K562 (cell line): Measurements from ENCODE around the gene PADI1. TPM values are rescaled to one million over a fixed set of nuclear protein-coding genes. Genes with fewer than 3 reads are reported as not detected.

Source experiments
- ATAC-seq: fragments of 200-7000 bp; cut with Tn5 transposase; 3 replicates; pipeline ENCODE4 v1.9.1; 2020; ENCODE audit warnings: moderate library complexity
- BruUV-seq: library from RNA; stranded (reverse); fragments of 400-500 nt; replicated peaks from 2 replicates; lab custom pipeline; 2021; lab: Mats Ljungman, UMichigan
- CTCF ChIA-PET: fragments of 300-600 bp; formaldehyde crosslinking; extraction: SDS; loops from one replicate; lab custom pipeline; 2021; ENCODE audit warnings: low intra/inter-chr PET ratio; lab: Yijun Ruan, JAX
- POLR2A ChIA-PET: fragments of 300-600, 350-650 bp; sonication (Branson Sonifier 250); formaldehyde crosslinking; extraction: SDS; loops from one replicate; lab custom pipeline; 2021; ENCODE audit warnings: antibody characterized with exemption, inconsistent platforms; lab: Yijun Ruan, JAX
- DNase-seq, 4 experiments: peaks; one replicate each; pipeline versions ENCODE4 v3.0.0 to v3.0.0-alpha.2; 2011 to 2018; ENCODE audit warnings: low spot score in 3 of 4, mixed read lengths in 3 of 4; ENCODE audit errors: extremely low read depth in 1 of 4
- FAIRE-seq: peaks from 2 replicates; lab custom pipeline; 2011; peaks lifted over from hg19 to GRCh38; lab: Jason Lieb, UNC
- H2AFZ ChIP-seq: 2 replicates; pipeline ENCODE4 v1.6.0; 2011; ENCODE audit warnings: low read depth, low read length, control low read depth, inconsistent platforms
- H3K27ac ChIP-seq: fragments of 200-600 bp; 3 replicates; pipeline ENCODE4 v1.8.0; 2011; ENCODE audit warnings: low read depth, mild to moderate bottlenecking, control low read depth, inconsistent platforms, low read length, moderate library complexity, mixed read lengths; ENCODE audit errors: extremely low read depth
- H3K27me3 ChIP-seq, 2 experiments: fragments of 300-600 bp in 1 of 2; 2 replicates in 1 of 2; 3 replicates in 1 of 2; pipeline versions ENCODE4 v1.6.0 to v1.8.0; 2011; ENCODE audit warnings: inconsistent platforms in 2 of 2, low read length in 2 of 2, mild to moderate bottlenecking in 1 of 2, mixed read lengths in 1 of 2, moderate library complexity in 1 of 2; ENCODE audit not compliant: control insufficient read depth in 2 of 2, insufficient read depth in 2 of 2
- H3K36me3 ChIP-seq: fragments of 300-600 bp; 3 replicates; pipeline ENCODE4 v1.8.0; 2011; ENCODE audit warnings: mild to moderate bottlenecking, low read length, inconsistent platforms; ENCODE audit not compliant: control insufficient read depth, insufficient read depth
- H3K4me1 ChIP-seq, 2 experiments: fragments of 200-600 bp in 1 of 2; replicated peaks in 1 of 2; 2 replicates in 1 of 2; 3 replicates in 1 of 2; pipeline versions ENCODE4 v1.5.1 to v1.8.0; 2011; ENCODE audit warnings: inconsistent platforms in 2 of 2, low read length in 2 of 2, mild to moderate bottlenecking in 1 of 2, mixed read lengths in 1 of 2, moderate library complexity in 1 of 2; ENCODE audit not compliant: control insufficient read depth in 2 of 2, insufficient read depth in 2 of 2
- H3K4me2 ChIP-seq: 2 replicates; pipeline ENCODE4 v1.6.1; 2011; ENCODE audit warnings: low read length, control low read depth, inconsistent platforms, mixed read lengths; ENCODE audit not compliant: insufficient read depth
- H3K4me3 ChIP-seq: fragments of 200-600 bp; sonication (generic), shearing (Covaris generic); 2 replicates; pipeline ENCODE4 v1.5.1; 2016; ENCODE audit warnings: control low read depth, inconsistent platforms
- H3K79me2 ChIP-seq: fragments of 200-600 bp; 3 replicates; pipeline ENCODE4 v1.8.0; 2011; ENCODE audit warnings: low read length, inconsistent platforms; ENCODE audit not compliant: control insufficient read depth, insufficient read depth
- H3K9ac ChIP-seq, 2 experiments: 2 replicates each; pipeline versions ENCODE4 v1.6.0 to v1.6.1; 2011; ENCODE audit warnings: low read depth in 2 of 2, low read length in 2 of 2, control low read depth in 1 of 2, inconsistent platforms in 1 of 2, mild to moderate bottlenecking in 1 of 2, mixed read lengths in 1 of 2; ENCODE audit not compliant: insufficient read depth in 1 of 2
- H3K9me1 ChIP-seq: one replicate; pipeline ENCODE4 v1.6.0; 2011; ENCODE audit warnings: inconsistent platforms, mild to moderate bottlenecking, low read length, moderate library complexity; ENCODE audit not compliant: control insufficient read depth, insufficient read depth
- H3K9me3 ChIP-seq: replicated peaks from 2 replicates; pipeline ENCODE4 v1.5.1; 2011; ENCODE audit warnings: low read depth, low read length, inconsistent platforms; ENCODE audit not compliant: control insufficient read depth, insufficient read depth
- H4K20me1 ChIP-seq: replicated peaks from 2 replicates; pipeline ENCODE4 v1.6.1; 2011; ENCODE audit warnings: low read length, inconsistent platforms, mixed read lengths; ENCODE audit not compliant: control insufficient read depth, insufficient read depth
- CREB1 ChIP-seq, 2 experiments: sonication (generic) in 1 of 2; formaldehyde crosslinking in 1 of 2; IDR thresholded peaks; 2 replicates each; pipeline versions ENCODE4 v1.6.1 to v1.8.0; 2012 to 2022; ENCODE audit warnings: inconsistent platforms in 1 of 2, mild to moderate bottlenecking in 1 of 2, missing genetic modification reagents in 1 of 2, moderate library complexity in 1 of 2
- E4F1 ChIP-seq: fragments of 250-450 bp; sonication (Bioruptor Pico); IDR thresholded peaks from 2 replicates; pipeline ENCODE4 v1.5.0; 2021; ENCODE audit warnings: mild to moderate bottlenecking, borderline replicate concordance
- ELF2 ChIP-seq: fragments of 250-450 bp; sonication (Bioruptor Pico); IDR thresholded peaks from 2 replicates; pipeline ENCODE4 v1.5.0; 2021; ENCODE audit warnings: mild to moderate bottlenecking
- GTF2A2 ChIP-seq: IDR thresholded peaks from 2 replicates; pipeline ENCODE4 v1.6.1; 2016; ENCODE audit warnings: mild to moderate bottlenecking, missing genetic modification characterization, missing compliant biosample characterization
- KLF16 ChIP-seq: IDR thresholded peaks from 2 replicates; pipeline ENCODE4 v1.6.1; 2016; ENCODE audit warnings: antibody characterized with exemption
- MTF1 ChIP-seq: fragments of 250-450 bp; sonication (Bioruptor Pico); IDR thresholded peaks from 2 replicates; pipeline ENCODE4 v1.9.0; 2021; ENCODE audit warnings: moderate library complexity, mild to moderate bottlenecking, inconsistent platforms, borderline replicate concordance
- PBX2 ChIP-seq, 2 experiments: IDR thresholded peaks in 1 of 2; conservative IDR thresholded peaks in 1 of 2; 2 replicates each; pipeline ENCODE4 v1.6.1; 2016; ENCODE audit warnings: low read depth in 2 of 2, mild to moderate bottlenecking in 1 of 2, missing compliant biosample characterization in 1 of 2, missing genetic modification characterization in 1 of 2, moderate library complexity in 1 of 2
- PHF20 ChIP-seq: fragments of 450-650 bp; IDR thresholded peaks from 2 replicates; pipeline ENCODE4 v1.6.1; 2018; ENCODE audit not compliant: partially characterized antibody
- SMAD4 ChIP-seq: fragments of 250-450 bp; sonication (Bioruptor Pico); conservative IDR thresholded peaks from 2 replicates; pipeline ENCODE4 v1.8.0; 2021; ENCODE audit warnings: inconsistent platforms, mild to moderate bottlenecking, moderate library complexity
- ZC3H4 ChIP-seq: sonication (generic); formaldehyde crosslinking; IDR thresholded peaks from 2 replicates; pipeline ENCODE4 v1.9.0; 2021; ENCODE audit warnings: missing genetic modification reagents, borderline replicate concordance
- WGBS: fragments of 100-300 bp; shearing (Covaris generic); methylation state at CpG from one replicate; pipeline ENCODE4 v1.1.6; 2016; ENCODE audit warnings: low coverage, mixed read lengths; ENCODE audit not compliant: insufficient coverage; ENCODE audit errors: missing lambda C conversion rate; 5-methylcytosine and 5-hydroxymethylcytosine counted together
- in situ Hi-C: fragments of 300-500 bp; cut with MboI; formaldehyde crosslinking; loops from 4 replicates; pipeline ENCODE4 v1.15.0; 2018; ENCODE audit warnings: inconsistent platforms, mixed read lengths
- intact Hi-C: fragments of 100-400 bp; cut with micrococcal nuclease; formaldehyde crosslinking; loops from 2 replicates; pipeline ENCODE4 v1.14.2; 2022
- polyA plus RNA-seq, 8 experiments: library from polyadenylated mRNA; depleted of rRNA in 4 of 8; stranded (reverse) in 5 of 8; unstranded in 3 of 8; fragments of >200 nt; fragmentation: Nextera tagmentation in 2 of 8; fragmentation: Illumina TruSeq in 1 of 8; extraction: Ambion mirVana in 2 of 8; extraction: Trizol in 1 of 8; gene quantifications; 2 replicates each; pipeline versions ENCODE4 v1.2.1 to v1.2.3, GENCODE V29; 2011 to 2014; ENCODE audit warnings: inconsistent platforms in 1 of 8, missing spikeins in 1 of 8
- total RNA-seq, 7 experiments: library from RNA; depleted of rRNA in 6 of 7; stranded (reverse); fragments of >200 nt in 6 of 7; fragmentation: Illumina TruSeq in 2 of 7; extraction: Trizol in 2 of 7; gene quantifications; 2 replicates each; pipeline versions ENCODE4 v1.2.1 to v1.2.3, GENCODE V29; 2011 to 2021; ENCODE audit warnings: low replicate concordance in 1 of 7
- TF ChIP-seq, protein P1 (sequence below): fragments of 450-650 bp; IDR thresholded peaks from 2 replicates; pipeline ENCODE4 v1.6.1; 2018; ENCODE audit not compliant: partially characterized antibody

Gene PADI1
- total and polyA plus RNA-seq, 9 of the 15 experiments (the other 6 are each of a cell fraction or from before 2014, with no cell fraction given), result not detected

DNA sequence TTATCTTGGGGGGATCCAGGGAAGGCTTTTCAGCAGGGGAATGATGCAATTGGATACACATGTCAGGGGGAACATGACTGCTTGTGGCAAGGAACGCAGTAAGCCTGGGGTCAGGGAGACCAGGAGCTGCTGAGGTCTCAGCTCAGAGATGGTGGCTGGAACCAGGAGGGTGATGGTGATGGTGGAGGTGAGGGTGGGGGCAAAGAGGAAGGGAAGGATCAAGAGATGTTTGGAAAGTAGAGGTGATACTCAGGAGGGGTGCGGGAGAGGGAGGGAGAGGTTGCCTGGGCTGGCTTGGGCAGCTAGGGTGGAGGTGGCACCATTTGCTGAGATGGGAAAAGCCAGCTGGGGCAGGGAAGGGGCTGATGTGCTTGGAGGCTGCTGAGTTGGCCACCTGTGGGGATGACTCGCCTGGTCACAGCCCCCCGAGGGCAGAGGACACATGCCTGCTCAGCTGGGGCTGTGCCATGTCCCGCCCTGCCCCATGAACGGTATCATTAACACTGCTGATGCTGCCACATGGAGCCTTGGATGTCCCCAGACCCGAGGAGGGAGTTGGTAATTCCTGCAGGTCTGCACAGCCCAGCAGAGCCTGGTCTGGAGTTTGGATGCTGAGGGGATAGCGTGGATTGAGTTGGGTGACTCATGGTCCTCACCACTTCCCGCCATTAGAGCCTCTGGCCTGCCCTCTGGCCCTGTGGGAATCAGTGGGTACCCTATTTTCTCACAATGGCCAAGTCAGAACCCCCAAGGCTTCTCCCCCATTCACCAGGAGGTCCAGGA, 6.3 kb upstream of the PADI1 start:
- no TSS peak for BruUV-seq
- no peak overlapping the region for H3K27ac ChIP-seq
- H3K4me3 ChIP-seq, result no peak overlapping the region
- H3K9me3 ChIP-seq, result no peaks in the 10 kb centered on the region
- intact Hi-C loops, result no loop called here
- no peaks in the 10 kb centered on the region for H3K4me1 ChIP-seq
- DNase-seq (no peak), ATAC-seq (no peak; the same call in 2 of the 3 replicates), FAIRE-seq (no peak)
- no peak overlapping the region for H2AFZ ChIP-seq
- ChIA-PET CTCF (no interaction called here), POLR2A (interaction anchor here (0.9 to 1.1 kb wide), 2 partner anchors 9 to 52 kb away, joined by 3 to 4 read pairs; no protein-coding TSS in a partner anchor)
- H3K27me3 ChIP-seq, result peaks cover 13 to 52% of the 10 kb centered on the region in 2 experiments; a peak in 4 of 5 replicates
- in situ Hi-C loops, result no loop called here
- peaks cover 6% of the 10 kb centered on the region; the same call in 1 of the 2 replicates for H4K20me1 ChIP-seq
- under 1% methylated on average over 8 of the region's 9 CpGs for WGBS
- H3K4me2 ChIP-seq, result no peak overlapping the region
- H3K36me3 ChIP-seq, result no peaks in the 10 kb centered on the region
- H3K79me2 ChIP-seq, result no peaks in the 10 kb centered on the region
- H3K9ac ChIP-seq, result no peak overlapping the region
- no peaks in the 10 kb centered on the region for H3K9me1 ChIP-seq
- TF ChIP-seq PBX2 (CRISPR knock-in tag; IDR thresholded peaks at IDR 0.05; ENCODE audit: low read depth) (no peak), PBX2 (tag; conservative IDR thresholded peaks at IDR 0.05; ENCODE audit: low read depth) (no peak), ZC3H4 (CRISPR knock-in tag) (no peak), GTF2A2 (tag) (no peak), PHF20 (no peak), CREB1 (IDR thresholded peaks at IDR 0.05) (no peak), CREB1 (CRISPR knock-in tag; IDR thresholded peaks at IDR 0.05) (no peak), ELF2 (no peak), MTF1 (CRISPR knock-in tag) (no peak), SMAD4 (CRISPR knock-in tag) (no peak), E4F1 (CRISPR knock-in tag) (no peak), KLF16 (no peak)
- TF ChIP-seq, protein P1, sequence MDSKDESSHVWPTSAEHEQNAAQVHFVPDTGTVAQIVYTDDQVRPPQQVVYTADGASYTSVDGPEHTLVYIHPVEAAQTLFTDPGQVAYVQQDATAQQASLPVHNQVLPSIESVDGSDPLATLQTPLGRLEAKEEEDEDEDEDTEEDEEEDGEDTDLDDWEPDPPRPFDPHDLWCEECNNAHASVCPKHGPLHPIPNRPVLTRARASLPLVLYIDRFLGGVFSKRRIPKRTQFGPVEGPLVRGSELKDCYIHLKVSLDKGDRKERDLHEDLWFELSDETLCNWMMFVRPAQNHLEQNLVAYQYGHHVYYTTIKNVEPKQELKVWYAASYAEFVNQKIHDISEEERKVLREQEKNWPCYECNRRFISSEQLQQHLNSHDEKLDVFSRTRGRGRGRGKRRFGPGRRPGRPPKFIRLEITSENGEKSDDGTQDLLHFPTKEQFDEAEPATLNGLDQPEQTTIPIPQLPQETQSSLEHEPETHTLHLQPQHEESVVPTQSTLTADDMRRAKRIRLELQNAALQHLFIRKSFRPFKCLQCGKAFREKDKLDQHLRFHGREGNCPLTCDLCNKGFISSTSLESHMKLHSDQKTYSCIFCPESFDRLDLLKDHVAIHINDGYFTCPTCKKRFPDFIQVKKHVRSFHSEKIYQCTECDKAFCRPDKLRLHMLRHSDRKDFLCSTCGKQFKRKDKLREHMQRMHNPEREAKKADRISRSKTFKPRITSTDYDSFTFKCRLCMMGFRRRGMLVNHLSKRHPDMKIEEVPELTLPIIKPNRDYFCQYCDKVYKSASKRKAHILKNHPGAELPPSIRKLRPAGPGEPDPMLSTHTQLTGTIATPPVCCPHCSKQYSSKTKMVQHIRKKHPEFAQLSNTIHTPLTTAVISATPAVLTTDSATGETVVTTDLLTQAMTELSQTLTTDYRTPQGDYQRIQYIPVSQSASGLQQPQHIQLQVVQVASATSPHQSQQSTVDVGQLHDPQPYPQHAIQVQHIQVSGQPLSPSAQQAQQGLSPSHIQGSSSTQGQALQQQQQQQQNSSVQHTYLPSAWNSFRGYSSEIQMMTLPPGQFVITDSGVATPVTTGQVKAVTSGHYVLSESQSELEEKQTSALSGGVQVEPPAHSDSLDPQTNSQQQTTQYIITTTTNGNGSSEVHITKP, result no peak
